ENCODE results near the gene GIT2.

The GIT2 gene

DNA sequence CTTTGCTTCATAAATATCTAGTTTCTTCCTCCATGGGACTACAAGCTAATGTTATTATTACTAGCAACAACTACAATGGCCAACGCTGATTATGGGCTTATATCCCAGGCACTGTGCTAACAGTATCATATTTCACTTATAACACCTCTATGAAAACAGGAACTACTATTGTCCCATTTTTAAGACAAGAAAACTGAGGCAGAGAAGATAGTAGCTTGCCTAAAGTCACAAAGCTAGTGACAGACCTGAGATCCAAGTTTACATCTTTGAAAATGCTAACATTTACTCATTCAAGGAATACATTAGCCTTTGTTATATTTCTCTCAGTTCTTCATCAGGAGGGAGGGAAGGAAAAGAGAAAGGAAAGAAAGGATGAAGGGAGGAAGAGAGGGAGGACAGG lies 32.8 kb downstream of the GIT2 start:
- no peak overlapping the region for H2BK5ac ChIP-seq (ENCODE audit: low read depth, low read length, poor library complexity)
- no peak overlapping the region for H2BK120ac ChIP-seq (ENCODE audit: insufficient read depth, low read length, poor library complexity)
- no peak overlapping the region for H3K4me2 ChIP-seq (ENCODE audit: low read length)
- no peak overlapping the region for H3K18ac ChIP-seq (ENCODE audit: low read length)
- H2AK5ac ChIP-seq (ENCODE audit: low read length), result no peak overlapping the region
- H4K12ac ChIP-seq (ENCODE audit: low read depth, low read length), result no peak overlapping the region
- no peaks in the 10 kb centered on the region for H3K79me2 ChIP-seq (ENCODE audit: control insufficient read depth, insufficient read depth, low read length, poor library complexity)
- H3K9me3 ChIP-seq (ENCODE audit: insufficient read depth, low read depth, low read length), result no peaks in the 10 kb centered on the region
- H3K4me1 ChIP-seq (ENCODE audit: control insufficient read depth in 1 of 2, insufficient read depth in 2 of 2, low read length in 2 of 2), result no peaks in the 10 kb centered on the region
- no peak overlapping the region for H3K9ac ChIP-seq (ENCODE audit: low read length)
- H3K27ac ChIP-seq (ENCODE audit: low read depth, low read length), result no peak overlapping the region
- H3K36me3 ChIP-seq (ENCODE audit: control insufficient read depth in 1 of 2, insufficient read depth in 2 of 2, low read length in 2 of 2), result peaks cover 11 to 18% of the 10 kb centered on the region in 2 experiments
- H2AFZ ChIP-seq (ENCODE audit: insufficient read depth, low read length, poor library complexity), result no peak overlapping the region
- H3K23ac ChIP-seq (ENCODE audit: low read length), result no peak overlapping the region
- no peak overlapping the region for H4K91ac ChIP-seq (ENCODE audit: low read depth, low read length)
- H3K4ac ChIP-seq (ENCODE audit: low read depth, low read length), result no peak overlapping the region
- no CpG with 5 or more reads among the region's 1 CpG for WGBS (ENCODE audit: extremely low coverage, insufficient coverage, insufficient read length)
- no peak overlapping the region for H2BK12ac ChIP-seq (ENCODE audit: low read length)
- no peak overlapping the region for H4K8ac ChIP-seq (ENCODE audit: low read depth, low read length)
- H3K14ac ChIP-seq (ENCODE audit: low read length), result no peak overlapping the region
- no peaks in the 10 kb centered on the region for H3K79me1 ChIP-seq (ENCODE audit: low read length)
- H3K4me3 ChIP-seq (ENCODE audit: low read depth, low read length), result no peak overlapping the region
- no peaks in the 10 kb centered on the region for H3K27me3 ChIP-seq (ENCODE audit: insufficient read depth, low read length)
- DNase-seq, result no peak

- no peak overlapping the region for H4K8ac ChIP-seq (ENCODE audit: low read depth, low read length)
- no peak for DNase-seq
- H3K27ac ChIP-seq (ENCODE audit: low read depth, low read length), result no peak overlapping the region
- no peak overlapping the region for H3K4me3 ChIP-seq (ENCODE audit: low read depth, low read length)
- H2BK120ac ChIP-seq (ENCODE audit: insufficient read depth, low read length, poor library complexity), result no peak overlapping the region
- no peak overlapping the region for H4K12ac ChIP-seq (ENCODE audit: low read depth, low read length)
- H3K4me1 ChIP-seq (ENCODE audit: control insufficient read depth in 1 of 2, insufficient read depth in 2 of 2, low read length in 2 of 2), result no peaks in the 10 kb centered on the region
- no peaks in the 10 kb centered on the region for H3K79me2 ChIP-seq (ENCODE audit: control insufficient read depth, insufficient read depth, low read length, poor library complexity)
- H3K9ac ChIP-seq (ENCODE audit: low read length), result no peak overlapping the region
- no peak overlapping the region for H2BK12ac ChIP-seq (ENCODE audit: low read length)
- H2BK5ac ChIP-seq (ENCODE audit: low read depth, low read length, poor library complexity), result no peak overlapping the region
- no peak overlapping the region for H2AFZ ChIP-seq (ENCODE audit: insufficient read depth, low read length, poor library complexity)
- H3K23ac ChIP-seq (ENCODE audit: low read length), result no peak overlapping the region
- no peak overlapping the region for H3K4me2 ChIP-seq (ENCODE audit: low read length)
- no CpG with 5 or more reads among the region's 3 CpGs for WGBS (ENCODE audit: extremely low coverage, insufficient coverage, insufficient read length)
- no peak overlapping the region for H3K14ac ChIP-seq (ENCODE audit: low read length)
- H3K36me3 ChIP-seq (ENCODE audit: control insufficient read depth in 1 of 2, insufficient read depth in 2 of 2, low read length in 2 of 2), result peaks cover 11 to 16% of the 10 kb centered on the region in 2 experiments
- no peaks in the 10 kb centered on the region for H3K79me1 ChIP-seq (ENCODE audit: low read length)
- no peaks in the 10 kb centered on the region for H3K9me3 ChIP-seq (ENCODE audit: insufficient read depth, low read depth, low read length)
- H2AK5ac ChIP-seq (ENCODE audit: low read length), result no peak overlapping the region
- H3K18ac ChIP-seq (ENCODE audit: low read length), result no peak overlapping the region
- no peaks in the 10 kb centered on the region for H3K27me3 ChIP-seq (ENCODE audit: insufficient read depth, low read length)
- H4K91ac ChIP-seq (ENCODE audit: low read depth, low read length), result no peak overlapping the region
- no peak overlapping the region for H3K4ac ChIP-seq (ENCODE audit: low read depth, low read length)
Observed at GRCh38 chr12:109962398-109962797, 33.8 kb downstream of the GIT2 start.

GRCh38 chr12:109961612-109962011 lies 34.6 kb downstream of the GIT2 start:
- Histone ChIP-seq H3K27me3 (ENCODE audit: insufficient read depth, low read length) (no peaks in the 10 kb centered on the region), H2BK120ac (ENCODE audit: insufficient read depth, low read length, poor library complexity) (no peak overlapping the region), H4K12ac (ENCODE audit: low read depth, low read length) (no peak overlapping the region), H3K23ac (ENCODE audit: low read length) (no peak overlapping the region), H3K18ac (ENCODE audit: low read length) (no peak overlapping the region), H2AFZ (ENCODE audit: insufficient read depth, low read length, poor library complexity) (no peak overlapping the region), H3K36me3 (ENCODE audit: control insufficient read depth in 1 of 2, insufficient read depth in 2 of 2, low read length in 2 of 2) (peaks cover 11 to 18% of the 10 kb centered on the region in 2 experiments), H3K4ac (ENCODE audit: low read depth, low read length) (no peak overlapping the region), H2BK5ac (ENCODE audit: low read depth, low read length, poor library complexity) (no peak overlapping the region), H2AK5ac (ENCODE audit: low read length) (no peak overlapping the region), H3K9me3 (ENCODE audit: insufficient read depth, low read depth, low read length) (no peaks in the 10 kb centered on the region), H3K79me1 (ENCODE audit: low read length) (no peaks in the 10 kb centered on the region), H3K27ac (ENCODE audit: low read depth, low read length) (no peak overlapping the region), H4K8ac (ENCODE audit: low read depth, low read length) (no peak overlapping the region), H3K4me3 (ENCODE audit: low read depth, low read length) (no peak overlapping the region), H3K9ac (ENCODE audit: low read length) (no peak overlapping the region), H2BK12ac (ENCODE audit: low read length) (no peak overlapping the region), H3K79me2 (ENCODE audit: control insufficient read depth, insufficient read depth, low read length, poor library complexity) (no peaks in the 10 kb centered on the region), H3K14ac (ENCODE audit: low read length) (no peak overlapping the region), H3K4me1 (ENCODE audit: control insufficient read depth in 1 of 2, insufficient read depth in 2 of 2, low read length in 2 of 2) (no peaks in the 10 kb centered on the region), H3K4me2 (ENCODE audit: low read length) (no peak overlapping the region), H4K91ac (ENCODE audit: low read depth, low read length) (no peak overlapping the region)
- no CpG with 5 or more reads among the region's 6 CpGs for WGBS (ENCODE audit: extremely low coverage, insufficient coverage, insufficient read length)
- no peak for DNase-seq

GRCh38 chr12:109961201-109961600 lies 35.0 kb downstream of the GIT2 start:
- no peak overlapping the region for H3K4me2 ChIP-seq (ENCODE audit: low read length)
- no peak overlapping the region for H4K91ac ChIP-seq (ENCODE audit: low read depth, low read length)
- no peak overlapping the region for H3K27ac ChIP-seq (ENCODE audit: low read depth, low read length)
- H2BK12ac ChIP-seq (ENCODE audit: low read length), result no peak overlapping the region
- peaks cover 11 to 18% of the 10 kb centered on the region in 2 experiments for H3K36me3 ChIP-seq (ENCODE audit: control insufficient read depth in 1 of 2, insufficient read depth in 2 of 2, low read length in 2 of 2)
- H2AK5ac ChIP-seq (ENCODE audit: low read length), result no peak overlapping the region
- no peak overlapping the region for H3K18ac ChIP-seq (ENCODE audit: low read length)
- H2BK5ac ChIP-seq (ENCODE audit: low read depth, low read length, poor library complexity), result no peak overlapping the region
- H3K27me3 ChIP-seq (ENCODE audit: insufficient read depth, low read length), result no peaks in the 10 kb centered on the region
- H3K4ac ChIP-seq (ENCODE audit: low read depth, low read length), result no peak overlapping the region
- H3K9me3 ChIP-seq (ENCODE audit: insufficient read depth, low read depth, low read length), result no peaks in the 10 kb centered on the region
- H4K8ac ChIP-seq (ENCODE audit: low read depth, low read length), result no peak overlapping the region
- H3K9ac ChIP-seq (ENCODE audit: low read length), result no peak overlapping the region
- no peak overlapping the region for H4K12ac ChIP-seq (ENCODE audit: low read depth, low read length)
- no peak for DNase-seq
- WGBS (ENCODE audit: extremely low coverage, insufficient coverage, insufficient read length), result no CpG with 5 or more reads among the region's 14 CpGs
- no peak overlapping the region for H3K23ac ChIP-seq (ENCODE audit: low read length)
- H3K4me1 ChIP-seq (ENCODE audit: control insufficient read depth in 1 of 2, insufficient read depth in 2 of 2, low read length in 2 of 2), result no peaks in the 10 kb centered on the region
- no peaks in the 10 kb centered on the region for H3K79me2 ChIP-seq (ENCODE audit: control insufficient read depth, insufficient read depth, low read length, poor library complexity)
- no peak overlapping the region for H3K14ac ChIP-seq (ENCODE audit: low read length)
- no peak overlapping the region for H2BK120ac ChIP-seq (ENCODE audit: insufficient read depth, low read length, poor library complexity)
- no peak overlapping the region for H3K4me3 ChIP-seq (ENCODE audit: low read depth, low read length)
- H3K79me1 ChIP-seq (ENCODE audit: low read length), result no peaks in the 10 kb centered on the region
- H2AFZ ChIP-seq (ENCODE audit: insufficient read depth, low read length, poor library complexity), result no peak overlapping the region
